NB4 (cell line): ENCODE data around the gene ZPR1.

Experiments
- MYC ChIP-seq: IDR thresholded peaks from 2 replicates; pipeline ENCODE4 v1.6.1; 2011; ENCODE audit warnings: low read depth, low read length
- POLR2A ChIP-seq: IDR thresholded peaks from 2 replicates; pipeline ENCODE4 v1.6.1; 2011; ENCODE audit warnings: mild to moderate bottlenecking; ENCODE audit not compliant: insufficient read length; ENCODE audit errors: extremely low read depth
- TF ChIP-seq, protein P1 (sequence below): IDR thresholded peaks from one replicate; pipeline ENCODE4 v1.5.1; 2012; ENCODE audit warnings: low read depth, low read length

GRCh38 chr11:116772443-116773202 lies 15.2 kb downstream of the ZPR1 start, which contains the start of gene BUD13:
- TF ChIP-seq MYC (peak; percentile 89), POLR2A (peak; percentile 95)
- TF ChIP-seq, protein P1, sequence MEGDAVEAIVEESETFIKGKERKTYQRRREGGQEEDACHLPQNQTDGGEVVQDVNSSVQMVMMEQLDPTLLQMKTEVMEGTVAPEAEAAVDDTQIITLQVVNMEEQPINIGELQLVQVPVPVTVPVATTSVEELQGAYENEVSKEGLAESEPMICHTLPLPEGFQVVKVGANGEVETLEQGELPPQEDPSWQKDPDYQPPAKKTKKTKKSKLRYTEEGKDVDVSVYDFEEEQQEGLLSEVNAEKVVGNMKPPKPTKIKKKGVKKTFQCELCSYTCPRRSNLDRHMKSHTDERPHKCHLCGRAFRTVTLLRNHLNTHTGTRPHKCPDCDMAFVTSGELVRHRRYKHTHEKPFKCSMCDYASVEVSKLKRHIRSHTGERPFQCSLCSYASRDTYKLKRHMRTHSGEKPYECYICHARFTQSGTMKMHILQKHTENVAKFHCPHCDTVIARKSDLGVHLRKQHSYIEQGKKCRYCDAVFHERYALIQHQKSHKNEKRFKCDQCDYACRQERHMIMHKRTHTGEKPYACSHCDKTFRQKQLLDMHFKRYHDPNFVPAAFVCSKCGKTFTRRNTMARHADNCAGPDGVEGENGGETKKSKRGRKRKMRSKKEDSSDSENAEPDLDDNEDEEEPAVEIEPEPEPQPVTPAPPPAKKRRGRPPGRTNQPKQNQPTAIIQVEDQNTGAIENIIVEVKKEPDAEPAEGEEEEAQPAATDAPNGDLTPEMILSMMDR = no peak
